ENCODE results near the gene EHF.

DNA sequence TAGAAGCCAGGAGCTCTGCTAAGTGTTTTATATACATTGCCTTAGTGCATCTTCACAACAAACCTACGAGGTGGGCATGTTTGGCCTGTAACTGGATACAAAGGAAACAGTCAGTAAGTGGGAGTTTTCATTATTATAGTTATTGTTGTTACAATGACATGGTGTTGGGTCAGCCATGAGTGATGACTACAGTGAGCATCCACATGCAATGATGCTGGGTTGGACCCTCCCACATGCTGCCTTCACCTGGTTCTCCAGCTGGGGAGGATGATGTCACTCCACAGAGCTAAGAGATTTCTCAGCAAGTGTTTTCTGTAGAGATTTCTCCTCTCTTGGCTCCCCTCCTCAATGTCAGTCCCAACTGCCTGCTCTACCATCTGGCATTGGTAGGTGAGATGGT is 59.3 kb downstream of the EHF start:
- TF ChIP-seq POLR2AphosphoS5 (IDR thresholded peaks at IDR 0.05; ENCODE audit: insufficient read depth in 1 of 2, low read depth in 1 of 2) = no peak
- TF ChIP-seq, protein P1, sequence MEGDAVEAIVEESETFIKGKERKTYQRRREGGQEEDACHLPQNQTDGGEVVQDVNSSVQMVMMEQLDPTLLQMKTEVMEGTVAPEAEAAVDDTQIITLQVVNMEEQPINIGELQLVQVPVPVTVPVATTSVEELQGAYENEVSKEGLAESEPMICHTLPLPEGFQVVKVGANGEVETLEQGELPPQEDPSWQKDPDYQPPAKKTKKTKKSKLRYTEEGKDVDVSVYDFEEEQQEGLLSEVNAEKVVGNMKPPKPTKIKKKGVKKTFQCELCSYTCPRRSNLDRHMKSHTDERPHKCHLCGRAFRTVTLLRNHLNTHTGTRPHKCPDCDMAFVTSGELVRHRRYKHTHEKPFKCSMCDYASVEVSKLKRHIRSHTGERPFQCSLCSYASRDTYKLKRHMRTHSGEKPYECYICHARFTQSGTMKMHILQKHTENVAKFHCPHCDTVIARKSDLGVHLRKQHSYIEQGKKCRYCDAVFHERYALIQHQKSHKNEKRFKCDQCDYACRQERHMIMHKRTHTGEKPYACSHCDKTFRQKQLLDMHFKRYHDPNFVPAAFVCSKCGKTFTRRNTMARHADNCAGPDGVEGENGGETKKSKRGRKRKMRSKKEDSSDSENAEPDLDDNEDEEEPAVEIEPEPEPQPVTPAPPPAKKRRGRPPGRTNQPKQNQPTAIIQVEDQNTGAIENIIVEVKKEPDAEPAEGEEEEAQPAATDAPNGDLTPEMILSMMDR (IDR thresholded peaks at IDR 0.05) = no peak

All from vagina (tissue), 2 donors.